M059J (cell line): ENCODE measurements around the gene SLC9A7. TPM values are rescaled to one million over a fixed set of nuclear protein-coding genes. Genes with fewer than 3 reads are reported as not detected.

Source experiments
- DNase-seq: peaks from one replicate; pipeline ENCODE4 v3.0.0-alpha.2; 2012; ENCODE audit warnings: low read depth
- total RNA-seq: library from RNA; depleted of rRNA; stranded (reverse); fragments of >200 nt; shearing (Covaris generic); gene quantifications from 2 replicates; pipeline ENCODE4 v1.2.3, GENCODE V29; 2014

SLC9A7 gene
- total RNA-seq, 1 experiment from 2014 or later: 55.0 TPM

- peak; percentile 60 for DNase-seq
Measured at GRCh38 chrX:46704767-46705386, 54.0 kb downstream of the SLC9A7 start.

- DNase-seq: no peak
Measured at GRCh38 chrX:46703980-46704379, 54.9 kb downstream of the SLC9A7 start.

- no peak for DNase-seq
Measured at GRCh38 chrX:46698691-46699090, 60.2 kb downstream of the SLC9A7 start.

GRCh38 chrX:46695491-46695890 is 63.4 kb downstream of the SLC9A7 start:
- no peak for DNase-seq

- DNase-seq: no peak
Measured at GRCh38 chrX:46694549-46694948, 64.4 kb downstream of the SLC9A7 start.

GRCh38 chrX:46693149-46693548 is 65.8 kb downstream of the SLC9A7 start:
- no peak for DNase-seq

- no peak for DNase-seq
Measured at GRCh38 chrX:46690818-46691217, 68.1 kb downstream of the SLC9A7 start.

- DNase-seq: no peak
Measured at GRCh38 chrX:46687619-46688018, 71.3 kb downstream of the SLC9A7 start.

GRCh38 chrX:46686003-46686645 is 72.8 kb downstream of the SLC9A7 start:
- DNase-seq: peak; percentile 41

GRCh38 chrX:46683048-46683447 is 75.9 kb downstream of the SLC9A7 start:
- peak; percentile 10 for DNase-seq

GRCh38 chrX:46681849-46682248 is 77.1 kb downstream of the SLC9A7 start:
- DNase-seq: no peak

GRCh38 chrX:46678232-46678631 is 80.7 kb downstream of the SLC9A7 start:
- DNase-seq: no peak

GRCh38 chrX:46676399-46677356 is 82.2 kb downstream of the SLC9A7 start:
- DNase-seq: no peak

- DNase-seq: no peak
Measured at GRCh38 chrX:46673620-46674359, 85.1 kb downstream of the SLC9A7 start.

- no peak for DNase-seq
Measured at GRCh38 chrX:46670316-46670715, 88.6 kb downstream of the SLC9A7 start.

- DNase-seq: no peak
Measured at GRCh38 chrX:46666831-46667230, 92.1 kb downstream of the SLC9A7 start.

- peak; percentile 37 for DNase-seq
Measured at GRCh38 chrX:46665232-46666152, 93.4 kb downstream of the SLC9A7 start.

- DNase-seq: no peak
Measured at GRCh38 chrX:46662188-46662958, 96.5 kb downstream of the SLC9A7 start.

GRCh38 chrX:46653482-46653881 is 105.4 kb downstream of the SLC9A7 start:
- no peak for DNase-seq
